NCI-H2107 treated with DMSO at 0.1 percent for 48 hours (cell line): Measurements from ENCODE around the gene ITGA3.
"Not testable (repeated sequence)": the region's sequence is repeated elsewhere in the genome, so short reads cannot be mapped to it uniquely, and the experiment has no call there.

ENCODE experiments used
- DNase-seq: peaks from one replicate; lab custom pipeline; 2025; ENCODE audit not compliant: unreplicated experiment; lab: John Stamatoyannopoulos, UW

Gene ITGA3

DNA sequence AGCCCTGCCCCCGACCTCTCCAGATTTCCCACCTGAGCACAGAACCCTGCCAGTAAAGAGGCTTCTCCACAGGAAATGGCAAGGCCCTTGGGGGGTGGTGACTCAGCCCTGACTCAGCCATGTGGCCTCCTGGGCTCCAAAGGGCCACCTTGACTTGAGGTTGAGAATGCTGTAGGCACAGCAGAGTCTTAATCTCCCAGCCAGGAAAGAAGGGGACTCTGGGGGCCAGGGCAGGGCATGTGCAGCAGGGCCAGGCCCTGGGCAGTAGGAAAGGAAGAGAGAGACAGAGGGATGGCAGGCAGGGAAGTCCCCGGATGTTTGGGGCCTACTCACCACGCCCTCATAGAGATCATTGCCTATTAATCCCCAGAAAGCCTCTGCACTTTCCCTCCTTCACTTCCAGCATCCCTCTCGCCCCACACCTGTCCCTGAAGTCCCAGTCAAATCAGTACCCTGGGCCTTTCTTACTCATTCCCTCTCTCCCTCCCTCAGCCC lies 4.8 kb upstream of the ITGA3 start:
- DNase-seq: no peak

DNA sequence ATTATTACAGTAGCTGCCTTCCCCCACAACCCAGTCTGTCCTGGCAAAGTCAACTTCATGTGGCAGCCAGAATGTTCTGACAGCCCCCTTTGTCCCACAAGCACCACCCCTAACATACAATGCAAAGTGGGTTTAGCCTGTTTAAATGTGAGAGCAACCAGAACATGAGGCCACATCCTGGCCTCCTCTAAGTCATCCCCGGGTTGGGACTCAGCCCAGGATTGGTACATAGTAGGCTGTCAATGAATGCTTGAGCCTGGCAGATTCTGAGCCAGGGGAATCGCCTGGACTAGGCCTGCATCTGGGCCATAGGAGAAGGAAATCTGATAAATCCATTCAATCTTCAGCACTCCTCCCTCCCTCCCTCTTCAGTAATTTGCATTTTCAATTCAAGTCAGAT lies 4.3 kb upstream of the ITGA3 start:
- no peak for DNase-seq

DNA sequence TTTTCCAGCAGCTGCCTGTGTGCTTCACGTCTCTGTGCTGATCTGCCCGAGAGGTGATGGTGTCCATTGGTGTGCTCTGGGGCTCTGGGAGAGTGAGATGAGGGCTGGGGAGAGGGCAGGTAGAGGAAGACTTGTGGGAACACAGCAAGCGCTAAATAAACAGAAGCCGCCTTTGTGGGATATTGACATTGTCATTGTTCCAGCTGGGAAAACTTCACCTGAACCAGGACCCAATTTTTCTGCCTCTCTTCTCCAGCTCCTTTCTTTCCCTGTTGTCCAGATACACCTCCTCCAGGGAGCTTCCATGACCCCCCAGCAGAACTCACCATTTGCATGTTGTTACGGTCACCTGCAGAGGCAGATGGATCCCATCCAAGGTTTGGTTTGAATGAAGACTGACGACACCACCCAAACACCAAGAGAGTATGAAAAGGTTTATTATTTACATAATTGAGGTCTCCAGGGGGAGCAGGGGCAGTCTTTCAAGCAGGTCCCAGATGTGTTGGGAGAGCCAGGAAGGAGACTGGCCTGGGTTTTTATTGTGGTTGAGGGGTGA lies 3.6 kb upstream of the ITGA3 start:
- DNase-seq: peak; percentile 78

DNA sequence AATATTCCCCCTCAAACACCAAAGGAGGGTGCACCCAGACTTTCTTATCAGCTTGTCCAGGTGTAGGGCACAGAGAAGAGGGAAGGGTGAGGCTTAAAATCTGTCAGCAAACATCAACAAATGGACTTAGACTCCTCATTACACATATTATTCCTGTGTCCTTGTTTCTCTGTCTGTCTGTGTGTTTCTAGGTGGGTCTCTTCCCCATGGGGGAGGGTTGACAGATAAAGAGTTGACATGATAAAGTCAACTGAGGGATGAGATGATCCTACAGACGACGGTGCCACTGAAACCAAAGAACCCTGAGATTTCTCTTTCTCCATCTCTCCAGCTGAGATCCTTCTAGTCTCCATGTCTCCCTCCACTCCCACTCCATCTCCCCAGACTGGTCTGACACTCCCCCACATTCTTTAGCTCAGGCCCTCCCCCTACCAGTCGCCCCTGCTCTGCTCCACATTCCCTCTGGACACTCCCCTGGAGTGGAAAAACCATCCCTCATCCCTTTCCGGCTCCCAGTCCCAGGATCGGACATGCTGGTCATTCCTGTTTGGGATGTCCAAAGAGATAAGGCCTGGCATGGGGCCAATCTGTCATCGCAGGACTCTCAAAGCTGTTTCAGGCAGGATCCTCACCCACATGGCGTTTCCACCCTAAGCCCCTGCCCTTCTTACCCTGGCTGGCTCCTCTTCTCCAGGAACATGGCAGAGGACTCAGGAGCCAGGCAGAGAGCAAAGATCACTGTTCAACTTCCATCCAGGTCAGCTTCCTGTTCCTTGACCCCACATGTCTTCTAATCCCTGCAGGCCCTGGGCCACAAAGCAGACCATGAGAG lies 2.9 kb upstream of the ITGA3 start:
- no peak for DNase-seq

DNA sequence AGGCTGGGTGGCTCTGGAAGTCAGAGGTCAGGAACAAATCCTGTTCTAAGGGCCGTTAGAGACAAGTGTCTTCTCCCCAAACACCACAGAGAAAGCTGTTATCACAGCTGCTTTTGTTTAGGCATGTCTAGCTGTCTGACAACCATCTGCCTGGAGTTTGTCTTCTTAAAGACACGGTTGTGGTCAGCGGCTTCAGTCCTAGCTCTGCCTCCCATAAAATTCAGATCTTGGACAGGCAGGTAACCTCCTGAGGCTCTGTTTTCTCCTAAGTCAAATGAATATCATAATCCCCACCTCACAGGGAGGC lies 2.3 kb upstream of the ITGA3 start:
- DNase-seq: no peak

DNA sequence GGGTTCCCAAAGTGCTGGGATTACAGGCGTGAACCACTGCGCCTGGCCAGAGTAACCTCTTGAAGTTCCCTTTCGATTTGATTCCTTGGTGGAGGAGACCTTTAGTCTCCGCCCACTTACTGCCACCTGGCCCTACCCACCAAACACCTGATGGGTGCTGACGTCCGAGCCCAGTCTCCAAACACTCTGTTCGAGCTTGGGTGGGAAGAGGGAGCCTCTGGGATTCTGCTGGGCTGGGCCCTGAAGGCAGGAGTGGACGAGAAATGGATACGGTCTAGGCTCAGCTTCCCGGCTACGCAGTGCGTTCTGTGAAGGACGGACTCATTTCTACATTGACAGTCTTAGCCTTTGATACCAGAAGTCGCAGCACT lies 870 bp upstream of the ITGA3 start:
- peak; percentile 54 for DNase-seq

DNA sequence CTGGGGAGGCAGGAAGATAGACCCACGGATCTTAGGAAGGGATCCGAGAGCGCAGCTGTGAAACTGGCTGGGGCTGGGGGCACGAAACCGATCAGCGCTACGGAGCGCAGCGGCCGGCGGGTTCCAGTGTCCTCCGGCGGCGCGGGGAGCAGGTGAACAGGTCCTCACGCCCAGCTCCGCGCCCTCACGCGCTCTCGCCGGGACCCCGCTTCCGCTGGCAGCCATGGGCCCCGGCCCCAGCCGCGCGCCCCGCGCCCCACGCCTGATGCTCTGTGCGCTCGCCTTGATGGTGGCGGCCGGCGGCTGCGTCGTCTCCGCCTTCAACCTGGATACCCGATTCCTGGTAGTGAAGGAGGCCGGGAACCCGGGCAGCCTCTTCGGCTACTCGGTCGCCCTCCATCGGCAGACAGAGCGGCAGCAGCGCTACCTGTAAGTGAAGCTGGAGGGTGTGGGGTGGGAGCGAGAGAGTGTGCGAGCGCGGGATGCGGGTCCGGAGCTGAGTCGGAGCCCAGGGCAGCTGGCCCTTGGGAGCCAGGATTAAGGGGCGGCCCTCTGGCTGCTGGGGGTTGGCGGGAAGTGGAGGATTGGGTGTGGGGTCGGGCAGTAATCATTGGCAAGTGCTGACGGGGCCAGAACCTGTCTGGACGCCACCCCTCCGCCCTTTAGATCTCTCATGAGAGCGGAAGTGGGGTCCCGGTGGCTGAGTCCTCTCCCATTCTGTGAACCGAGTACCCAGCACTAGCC lies 479 bp downstream of the ITGA3 start:
- DNase-seq: peak; percentile 65

DNA sequence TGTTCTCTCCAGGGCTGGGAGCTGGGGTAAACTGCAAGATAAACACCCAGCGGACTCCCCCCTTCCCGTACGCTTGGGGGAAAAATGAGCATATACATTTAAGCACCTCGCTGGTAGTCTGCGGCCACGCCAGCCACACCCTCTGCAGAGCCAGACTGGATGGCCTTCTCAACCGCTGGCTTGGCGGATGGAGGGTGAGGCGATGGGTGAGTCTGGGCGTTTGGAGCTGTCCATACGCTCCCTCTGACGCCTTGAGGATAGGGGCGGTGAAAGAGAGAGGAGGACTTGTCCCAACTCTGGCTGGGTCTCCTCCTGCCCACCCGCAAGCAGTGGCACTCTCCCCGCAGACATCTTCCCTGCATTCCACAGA lies 1.0 kb downstream of the ITGA3 start:
- DNase-seq: no peak

DNA sequence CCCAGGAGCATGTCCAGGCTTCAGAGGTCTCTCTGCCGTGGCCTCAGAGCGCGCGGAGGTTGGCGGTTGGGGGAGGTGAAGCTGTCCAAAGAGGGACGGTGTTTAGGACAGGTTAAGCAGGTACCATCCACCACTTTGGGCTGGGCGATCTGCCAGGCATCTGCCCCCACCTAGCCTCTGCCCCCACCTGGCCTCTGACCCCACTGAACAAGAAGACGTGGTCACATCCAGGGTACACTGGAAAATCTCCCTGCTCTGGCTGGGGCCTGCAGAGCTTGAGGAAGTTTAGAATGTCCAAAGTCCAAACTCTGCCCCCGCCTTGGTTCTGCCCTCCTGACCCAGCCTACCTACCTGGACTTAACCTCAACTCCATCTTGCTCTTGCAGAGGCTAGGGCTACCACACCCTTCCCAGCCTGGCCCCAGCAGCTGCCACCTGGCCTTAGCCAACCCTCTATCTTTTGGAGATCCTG lies 1.6 kb downstream of the ITGA3 start:
- no peak for DNase-seq

DNA sequence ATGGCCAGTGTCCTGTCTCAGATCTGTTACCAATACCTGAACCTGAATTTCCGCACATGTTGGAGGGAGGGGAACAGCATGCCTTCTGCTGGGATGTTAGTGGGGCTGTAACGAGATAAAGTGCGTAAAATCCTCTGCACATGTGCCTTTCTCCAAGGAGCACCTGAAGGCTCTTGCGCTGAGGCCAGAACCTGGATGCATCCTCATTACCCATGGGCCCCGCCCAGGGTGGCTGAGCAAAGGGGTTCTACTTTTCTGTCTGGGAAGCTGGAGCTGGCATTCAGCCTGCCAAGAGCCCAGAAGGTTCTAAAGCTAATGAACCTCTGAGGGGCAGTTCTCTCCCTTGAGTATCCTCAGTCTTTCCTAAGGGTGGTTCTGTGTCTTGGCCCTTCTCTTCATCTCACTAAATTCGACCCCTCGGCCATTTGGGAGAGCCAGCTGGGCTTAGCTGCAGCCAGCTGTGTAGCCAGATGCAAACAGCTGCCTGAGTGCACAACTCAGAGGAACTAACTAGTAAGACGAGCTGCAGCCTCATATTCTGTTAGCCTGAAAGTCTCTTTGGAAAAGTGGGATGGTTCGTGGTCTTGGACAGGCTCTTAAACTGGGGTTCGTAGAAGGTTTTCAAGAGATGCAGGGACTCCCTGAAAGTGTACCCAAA lies 2.5 kb downstream of the ITGA3 start:
- DNase-seq: no peak

DNA sequence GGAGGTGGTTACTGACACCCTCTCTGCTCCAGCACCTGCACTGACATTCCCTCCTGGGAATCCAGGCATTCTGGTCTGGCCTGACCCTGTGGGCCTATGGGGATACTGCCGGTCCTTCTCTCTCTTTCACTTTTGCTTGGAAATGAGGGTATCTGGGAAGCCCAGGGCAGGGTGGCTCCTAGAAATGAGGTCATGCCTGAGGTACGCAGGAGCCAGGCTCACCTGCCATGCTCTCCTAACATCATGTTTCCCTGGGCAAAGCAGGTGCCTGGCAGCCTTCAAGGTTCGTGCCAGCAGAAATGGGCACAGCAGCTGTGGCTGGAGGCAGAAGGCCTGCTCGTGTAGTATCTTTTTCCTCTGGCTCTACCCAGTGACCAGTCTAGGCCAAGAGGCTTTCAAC lies 3.3 kb downstream of the ITGA3 start:
- DNase-seq: peak; percentile 27

DNA sequence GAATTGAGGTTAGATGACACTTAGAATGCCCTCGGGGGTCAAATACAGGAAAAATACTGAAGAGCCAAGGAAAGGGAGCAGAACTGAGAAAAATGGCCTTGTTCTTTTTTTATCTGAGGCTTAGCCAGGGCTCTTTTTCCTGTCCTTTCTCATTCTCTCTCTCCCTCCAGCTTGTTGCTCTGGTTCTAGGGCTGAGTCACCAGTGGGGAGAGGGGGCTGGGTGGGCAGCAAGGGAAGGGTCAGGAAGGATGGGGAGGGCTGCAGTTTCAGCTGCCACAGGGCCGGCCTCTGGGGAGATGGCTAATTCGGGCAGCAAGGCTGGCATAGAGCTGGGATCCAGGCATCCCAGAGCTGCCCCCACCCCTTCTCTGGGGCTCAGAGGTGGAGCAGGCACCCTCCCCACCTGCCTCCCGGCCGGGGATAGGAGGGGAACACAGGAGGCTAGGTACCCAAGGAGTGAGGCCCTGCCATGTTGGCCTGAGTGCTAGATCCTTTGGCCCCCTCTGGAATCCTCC lies 3.9 kb downstream of the ITGA3 start:
- no peak for DNase-seq

DNA sequence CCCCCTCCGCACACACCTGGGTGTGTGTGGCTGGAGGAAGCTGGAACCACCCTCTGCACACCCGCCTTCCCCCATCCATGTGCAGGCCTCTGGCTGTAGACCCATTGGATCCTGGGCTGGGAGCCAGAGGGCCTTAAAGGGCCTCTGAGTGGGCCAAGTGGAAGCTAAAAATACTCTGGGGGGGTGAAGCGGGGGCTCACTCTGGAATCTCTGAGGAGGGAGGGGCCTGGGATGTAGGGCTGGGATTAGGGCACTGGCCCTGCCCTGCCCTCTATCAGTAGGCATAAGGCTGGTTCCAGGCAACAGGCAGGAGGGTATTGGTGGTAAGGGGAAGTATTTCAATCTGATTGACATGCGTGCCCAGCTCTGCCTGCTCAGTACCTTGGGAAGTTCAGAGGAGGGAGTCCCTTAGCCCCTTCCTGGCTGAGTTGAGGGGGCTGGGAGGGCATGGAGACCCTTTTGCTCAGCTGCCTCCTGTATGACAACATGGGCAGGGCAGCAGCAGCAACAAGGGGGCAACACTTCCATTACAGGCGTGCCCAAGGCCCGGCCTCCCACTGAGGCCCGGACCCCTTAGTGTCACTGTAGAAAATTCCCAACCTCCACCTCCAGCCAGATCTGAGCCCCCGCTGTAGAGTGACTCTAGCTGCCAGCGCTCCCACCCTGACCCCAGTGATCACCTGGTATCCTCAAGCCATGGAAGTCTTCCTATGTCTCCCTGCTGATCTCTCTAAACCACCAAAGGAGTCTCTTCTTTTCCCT lies 5.2 kb downstream of the ITGA3 start:
- no peak for DNase-seq

DNA sequence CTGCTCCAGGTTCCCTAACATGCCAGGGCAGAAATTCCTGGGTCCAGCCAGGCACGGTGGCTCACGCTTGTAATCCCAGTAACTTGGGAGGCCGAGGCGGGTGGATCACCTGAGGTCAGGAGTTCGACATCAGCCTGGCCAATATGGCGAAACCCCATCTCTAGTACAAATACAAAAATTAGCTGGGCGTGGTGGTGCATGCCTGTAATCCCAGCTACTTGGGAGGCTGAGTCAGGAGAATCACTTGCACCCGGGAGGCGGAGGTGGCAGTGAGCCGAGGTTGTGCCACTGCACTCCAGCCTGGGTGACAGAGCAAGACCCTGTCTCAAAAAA lies 5.8 kb downstream of the ITGA3 start:
- DNase-seq: not testable (repeated sequence)

DNA sequence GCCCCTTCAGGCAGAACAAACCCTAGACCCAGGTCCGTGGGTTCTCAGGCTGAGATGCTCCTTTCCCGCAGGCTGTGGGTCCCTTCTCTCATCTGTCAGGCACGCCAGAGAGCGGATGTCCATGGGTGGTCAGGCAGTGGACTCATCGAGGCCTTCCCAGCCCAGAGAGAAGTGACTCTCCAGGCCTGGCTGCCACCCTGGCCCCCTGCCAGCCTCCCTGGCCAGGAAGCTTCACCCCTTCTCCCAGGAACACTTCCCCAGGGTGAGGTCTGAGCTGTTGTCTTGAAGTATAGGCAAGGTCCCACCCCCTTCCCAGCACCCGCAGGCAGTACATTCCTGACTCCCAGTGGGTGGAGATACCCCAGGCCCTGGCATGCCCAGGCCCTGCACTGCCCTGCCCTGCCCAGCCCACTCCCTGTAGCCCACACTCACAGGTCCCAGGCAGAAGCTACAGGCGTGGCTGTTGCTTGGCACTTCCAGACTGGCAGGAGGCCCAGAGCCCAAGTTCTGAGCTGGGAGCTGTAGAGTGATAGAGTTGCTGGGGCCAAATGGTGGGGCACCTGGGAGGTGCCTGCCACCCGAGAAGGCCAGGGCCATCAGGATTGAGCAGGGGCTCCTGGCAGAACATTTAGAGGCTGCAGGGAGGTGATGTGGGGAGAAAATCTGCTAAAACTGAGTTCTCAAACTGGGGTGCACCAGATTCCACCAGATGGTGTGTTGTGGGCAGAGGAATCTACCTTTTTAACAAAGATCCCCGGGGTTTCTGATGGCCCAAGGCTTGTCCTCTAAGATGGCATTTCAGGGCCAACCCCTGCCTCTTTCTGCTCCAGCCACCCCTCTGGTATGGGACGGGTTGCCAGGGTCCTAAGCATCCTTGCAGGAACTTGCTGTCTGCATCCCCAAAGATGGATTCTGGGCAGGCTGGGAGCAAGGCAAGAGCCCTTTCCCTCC lies 6.7 kb downstream of the ITGA3 start:
- no peak for DNase-seq

DNA sequence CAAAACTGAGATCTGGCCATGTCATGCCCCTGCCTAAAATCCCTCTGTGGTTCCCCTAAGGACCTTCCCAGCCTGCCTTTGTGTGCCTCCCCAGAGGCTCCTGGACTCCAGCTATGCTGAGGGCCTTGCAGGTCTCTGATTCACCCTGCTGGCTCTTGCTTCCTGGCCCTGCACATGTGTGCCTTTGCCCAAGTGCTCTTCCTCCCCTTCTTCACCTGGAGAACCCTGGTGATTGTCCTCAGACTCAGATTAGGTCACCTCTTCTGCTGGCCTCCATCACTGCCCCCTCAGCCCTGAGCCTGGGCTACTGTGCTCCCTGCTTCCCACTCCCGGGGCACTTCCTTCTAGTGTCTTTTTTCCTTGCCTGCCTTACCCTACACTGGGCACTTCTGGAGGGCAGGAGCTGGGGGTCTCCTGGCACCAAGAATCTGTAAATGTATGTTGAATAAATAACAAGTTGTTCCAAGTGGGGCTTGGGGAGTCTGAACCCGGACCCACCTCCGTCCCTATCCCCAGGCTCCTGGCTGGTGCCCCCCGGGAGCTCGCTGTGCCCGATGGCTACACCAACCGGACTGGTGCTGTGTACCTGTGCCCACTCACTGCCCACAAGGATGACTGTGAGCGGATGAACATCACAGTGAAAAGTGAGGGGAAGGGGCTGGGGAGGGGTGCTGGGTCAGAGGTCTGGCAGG lies 7.8 kb downstream of the ITGA3 start:
- DNase-seq: no peak

DNA sequence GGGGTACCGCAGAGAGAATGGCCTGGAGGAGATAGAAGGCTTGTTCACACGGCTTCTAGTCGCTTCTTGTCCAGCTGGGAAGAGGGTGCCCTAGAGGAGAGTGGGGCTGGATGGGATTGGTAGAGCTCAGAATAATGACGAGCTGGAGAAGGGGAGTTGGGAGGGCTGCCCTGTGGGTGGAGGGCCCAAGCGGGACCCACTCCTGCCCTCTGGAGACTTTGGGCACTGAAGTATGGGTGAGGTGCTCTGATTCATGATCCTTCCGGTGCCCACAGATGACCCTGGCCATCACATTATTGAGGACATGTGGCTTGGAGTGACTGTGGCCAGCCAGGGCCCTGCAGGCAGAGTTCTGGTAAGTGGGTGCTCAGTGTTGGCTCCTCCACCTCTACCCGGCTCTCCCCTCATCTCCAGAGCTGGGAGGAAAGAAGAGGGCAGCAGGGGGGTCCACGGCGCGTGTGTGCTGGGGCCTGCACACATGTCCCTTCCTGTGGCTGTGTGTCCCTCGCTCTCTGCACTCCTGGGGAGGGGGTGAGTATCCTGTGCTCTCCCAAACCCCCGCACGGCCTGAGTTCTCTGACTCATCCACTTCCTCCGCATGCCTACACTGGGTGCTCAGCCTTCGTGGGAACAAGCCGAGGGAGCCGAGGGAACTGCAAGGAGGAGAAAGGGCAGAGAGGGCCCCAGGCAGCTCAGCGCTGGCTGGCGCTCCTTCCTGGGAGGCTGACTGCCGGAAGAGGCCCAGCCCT lies 8.5 kb downstream of the ITGA3 start:
- DNase-seq: no peak

DNA sequence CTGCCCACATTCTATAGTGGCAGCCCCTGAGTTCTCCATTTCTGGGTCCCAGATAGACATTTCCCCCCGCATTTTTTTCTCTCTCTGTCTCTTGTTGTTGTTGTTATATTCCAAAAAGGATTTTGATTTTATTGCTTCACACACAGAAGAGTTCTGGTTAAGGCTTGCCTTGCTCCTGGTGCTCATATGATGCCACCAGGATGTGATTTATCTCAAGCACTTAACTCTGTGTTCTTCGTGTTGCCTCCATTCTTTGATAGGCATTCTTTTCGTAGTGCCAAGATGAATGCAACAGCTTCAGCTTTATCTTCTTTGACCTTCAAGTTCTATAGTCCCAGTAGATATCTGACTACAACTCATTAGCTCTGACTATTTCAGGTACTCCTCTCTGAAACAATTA lies 9.1 kb downstream of the ITGA3 start:
- DNase-seq: no peak
